ENCODE data around the gene ROR2. TPM values are rescaled to one million over a fixed set of nuclear protein-coding genes. Genes with fewer than 3 reads are reported as not detected.

Gene ROR2
- total RNA-seq, 1 experiment from 2014 or later, result 5.9 TPM

DNA sequence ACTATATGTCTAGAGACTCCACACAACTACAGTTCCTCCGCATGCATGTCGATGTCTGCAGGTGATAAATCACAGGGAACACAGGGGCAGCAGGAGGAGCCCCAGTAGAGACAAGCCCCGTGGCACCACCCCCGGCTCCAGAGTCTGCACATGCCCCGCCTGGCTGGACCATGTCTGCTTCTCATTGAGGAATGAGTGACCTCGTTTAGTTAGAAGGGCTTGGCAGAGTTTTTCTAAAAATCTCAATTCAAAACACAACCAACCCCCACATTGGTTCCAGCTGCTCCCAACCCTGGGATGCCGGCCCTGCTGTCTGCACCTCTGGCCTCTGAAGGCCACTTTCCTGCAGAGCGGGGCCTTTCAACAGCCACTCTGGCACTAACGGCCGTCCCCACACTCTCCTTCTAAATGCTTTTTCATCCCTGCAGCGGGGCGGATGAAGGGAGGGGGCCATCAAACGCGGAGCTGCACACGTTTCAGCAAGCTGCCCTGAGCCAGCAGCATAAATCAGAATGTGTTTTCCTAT is 106.3 kb downstream of the ROR2 start:
- no peak overlapping the region for H3K27ac ChIP-seq (ENCODE audit: low read length)
- DNase-seq (ENCODE audit: low read depth, low spot score) (no peak), ATAC-seq (no peak)
- H3K9me3 ChIP-seq (ENCODE audit: control insufficient read depth, insufficient read depth, low read depth, low read length), result no peaks in the 10 kb centered on the region
- no peaks in the 10 kb centered on the region for H3K36me3 ChIP-seq (ENCODE audit: control insufficient read depth, insufficient read depth, low read length)
- H3K4me3 ChIP-seq (ENCODE audit: low read depth in 2 of 2, low read length in 2 of 2), result no peak overlapping the region
- no peak for TF ChIP-seq TCF7L2 (IDR thresholded peaks at IDR 0.05; ENCODE audit: low read depth, low read length)
- TF ChIP-seq, protein P1, sequence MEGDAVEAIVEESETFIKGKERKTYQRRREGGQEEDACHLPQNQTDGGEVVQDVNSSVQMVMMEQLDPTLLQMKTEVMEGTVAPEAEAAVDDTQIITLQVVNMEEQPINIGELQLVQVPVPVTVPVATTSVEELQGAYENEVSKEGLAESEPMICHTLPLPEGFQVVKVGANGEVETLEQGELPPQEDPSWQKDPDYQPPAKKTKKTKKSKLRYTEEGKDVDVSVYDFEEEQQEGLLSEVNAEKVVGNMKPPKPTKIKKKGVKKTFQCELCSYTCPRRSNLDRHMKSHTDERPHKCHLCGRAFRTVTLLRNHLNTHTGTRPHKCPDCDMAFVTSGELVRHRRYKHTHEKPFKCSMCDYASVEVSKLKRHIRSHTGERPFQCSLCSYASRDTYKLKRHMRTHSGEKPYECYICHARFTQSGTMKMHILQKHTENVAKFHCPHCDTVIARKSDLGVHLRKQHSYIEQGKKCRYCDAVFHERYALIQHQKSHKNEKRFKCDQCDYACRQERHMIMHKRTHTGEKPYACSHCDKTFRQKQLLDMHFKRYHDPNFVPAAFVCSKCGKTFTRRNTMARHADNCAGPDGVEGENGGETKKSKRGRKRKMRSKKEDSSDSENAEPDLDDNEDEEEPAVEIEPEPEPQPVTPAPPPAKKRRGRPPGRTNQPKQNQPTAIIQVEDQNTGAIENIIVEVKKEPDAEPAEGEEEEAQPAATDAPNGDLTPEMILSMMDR (IDR thresholded peaks at IDR 0.05), result no peak
- TF ChIP-seq POLR2AphosphoS5 (IDR thresholded peaks at IDR 0.05; ENCODE audit: low read depth, low read length), result no peak
- no peak for TF ChIP-seq SIN3A (IDR thresholded peaks at IDR 0.05; ENCODE audit: borderline replicate concordance, insufficient read depth, low read depth, low read length)
- no peak for TF ChIP-seq REST (IDR thresholded peaks at IDR 0.05; ENCODE audit: insufficient read depth in 1 of 2, low read depth in 2 of 2, low read length in 1 of 2)
- no TSS peak for BruUV-seq (replicated peaks)
- in situ Hi-C loops (cut with HindIII; ENCODE audit: low pct_unique_long_range_greater_than_20kb, low sequenced_read_pairs) (no loop called here), intact Hi-C loops (cut with micrococcal nuclease; ENCODE audit: unreplicated experiment) (no loop called here)
- CTCF ChIA-PET, result no interaction called here
- POLR2A ChIA-PET, result no interaction called here
- no peaks in the 10 kb centered on the region for H3K4me1 ChIP-seq (ENCODE audit: control insufficient read depth, insufficient read depth, low read length)
- H3K27me3 ChIP-seq (ENCODE audit: control insufficient read depth, insufficient read depth, low read length), result no peaks in the 10 kb centered on the region

DNA sequence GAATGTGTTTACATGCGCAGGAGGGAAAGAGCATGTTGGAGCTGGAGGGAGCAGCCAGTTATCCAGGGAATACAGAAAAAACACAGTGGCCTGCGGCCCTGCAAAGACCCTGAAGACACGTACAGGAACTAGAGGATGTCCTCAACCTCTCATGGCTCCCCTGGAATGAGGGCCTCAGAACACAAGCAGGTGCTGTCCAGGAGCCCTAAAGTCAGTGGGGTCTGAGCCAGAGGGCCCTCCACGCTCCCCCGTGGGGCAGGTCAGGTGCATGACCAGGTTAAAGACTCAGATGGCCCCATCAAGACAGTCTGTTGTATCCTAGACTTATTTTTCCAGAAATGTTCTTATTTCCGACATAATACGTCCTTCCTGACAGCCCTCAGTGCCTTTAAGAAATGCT is 106.9 kb downstream of the ROR2 start:
- ATAC-seq, result no peak
- ChIA-PET POLR2A (no interaction called here), CTCF (no interaction called here)
- no TSS peak for BruUV-seq (replicated peaks)
- no peaks in the 10 kb centered on the region for H3K36me3 ChIP-seq (ENCODE audit: control insufficient read depth, insufficient read depth, low read length)
- TF ChIP-seq SIN3A (IDR thresholded peaks at IDR 0.05; ENCODE audit: borderline replicate concordance, insufficient read depth, low read depth, low read length), result no peak
- no peak for TF ChIP-seq REST (IDR thresholded peaks at IDR 0.05; ENCODE audit: insufficient read depth in 1 of 2, low read depth in 2 of 2, low read length in 1 of 2)
- in situ Hi-C loops (cut with HindIII; ENCODE audit: low pct_unique_long_range_greater_than_20kb, low sequenced_read_pairs), result no loop called here
- no peak for DNase-seq (ENCODE audit: low read depth, low spot score)
- no peaks in the 10 kb centered on the region for H3K27me3 ChIP-seq (ENCODE audit: control insufficient read depth, insufficient read depth, low read length)
- no peak overlapping the region for H3K27ac ChIP-seq (ENCODE audit: low read length)
- no peaks in the 10 kb centered on the region for H3K4me1 ChIP-seq (ENCODE audit: control insufficient read depth, insufficient read depth, low read length)
- no peak overlapping the region for H3K4me3 ChIP-seq (ENCODE audit: low read depth in 2 of 2, low read length in 2 of 2)
- H3K9me3 ChIP-seq (ENCODE audit: control insufficient read depth, insufficient read depth, low read depth, low read length), result no peaks in the 10 kb centered on the region
- intact Hi-C loops (cut with micrococcal nuclease; ENCODE audit: unreplicated experiment), result no loop called here

Data from Panc1 (cell line).